Activated CD4-positive, alpha-beta memory T cell treated with anti-CD3 and anti-CD28 coated beads for 36 hours (primary cell): ENCODE results near the gene DDR1. TPM values are rescaled to one million over a fixed set of nuclear protein-coding genes. Genes with fewer than 3 reads are reported as not detected.
"Not testable (repeated sequence)": the region's sequence is repeated elsewhere in the genome, so short reads cannot be mapped to it uniquely, and the experiment has no call there.

Source experiments
- CTCF ChIA-PET: fragments of 350-600 bp; sonication (Branson Sonifier 250); formaldehyde crosslinking; loops from one replicate; lab custom pipeline; 2021; ENCODE audit warnings: antibody characterized with exemption, inconsistent platforms; lab: Charles Lee
- POLR2A ChIA-PET: fragments of 350-600 bp; sonication (Branson Sonifier 250); formaldehyde crosslinking; loops from one replicate; lab custom pipeline; 2021; ENCODE audit warnings: antibody characterized with exemption; lab: Charles Lee
- DNase-seq: peaks from one replicate; pipeline ENCODE4 v3.0.0-alpha.2; 2020
- H3K27ac Mint-ChIP-seq: one replicate; pipeline ENCODE4 v1.8.0; 2021; ENCODE audit warnings: mixed read lengths
- H3K27me3 Mint-ChIP-seq: one replicate; pipeline ENCODE4 v1.8.0; 2021; ENCODE audit warnings: mixed read lengths
- H3K36me3 Mint-ChIP-seq: one replicate; pipeline ENCODE4 v1.8.0; 2021; ENCODE audit warnings: mixed read lengths
- H3K4me1 Mint-ChIP-seq: one replicate; pipeline ENCODE4 v1.8.0; 2021; ENCODE audit warnings: low read depth, mixed read lengths
- H3K4me3 Mint-ChIP-seq: one replicate; pipeline ENCODE4 v1.8.0; 2021; ENCODE audit warnings: mild to moderate bottlenecking, mixed read lengths
- H3K9me3 Mint-ChIP-seq: one replicate; pipeline ENCODE4 v1.8.0; 2021; ENCODE audit warnings: mixed read lengths
- intact Hi-C: fragments of 100-400 bp; cut with micrococcal nuclease; formaldehyde crosslinking; loops from one replicate; pipeline ENCODE4 v1.15.1; 2023
- total RNA-seq, 2 experiments: library from RNA; stranded (reverse); gene quantifications; one replicate each; pipeline ENCODE4 v1.2.3, GENCODE V29; 2021

Gene DDR1
- total RNA-seq, 2 experiments from 2014 or later: 8.1 to 8.7 TPM

DNA sequence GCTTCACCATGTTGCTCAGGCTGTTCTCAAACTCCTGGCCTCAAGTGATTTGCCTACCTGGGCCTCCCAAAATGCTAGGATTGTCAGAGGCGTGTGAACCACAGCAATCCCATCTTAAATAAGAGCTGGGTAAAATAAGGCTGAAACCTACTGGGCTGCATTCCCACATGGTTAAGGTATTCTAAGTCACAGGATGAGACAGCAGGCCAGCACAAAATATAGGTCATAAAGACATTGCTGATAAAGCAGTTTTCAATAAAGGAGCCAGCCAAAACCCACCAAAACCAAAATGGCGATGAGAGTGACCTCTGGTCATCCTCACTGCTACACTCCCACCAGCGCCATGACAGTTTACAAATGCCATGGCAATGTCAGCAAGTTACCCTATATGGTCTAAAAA is 10.5 kb upstream of the DDR1 start:
- H3K27me3 Mint-ChIP-seq, H3K27ac Mint-ChIP-seq, H3K4me3 Mint-ChIP-seq, DNase-seq, intact Hi-C loops, CTCF ChIA-PET: not testable (repeated sequence)
- POLR2A ChIA-PET: interaction anchor here (1.7 kb wide), 1 partner anchor 54 kb away, joined by 3 read pairs; no protein-coding TSS in a partner anchor
- Mint-ChIP-seq H3K4me1 (peaks cover 35% of the 10 kb centered on the region), H3K36me3 (peaks cover 16% of the 10 kb centered on the region), H3K9me3 (peaks cover 21% of the 10 kb centered on the region)

DNA sequence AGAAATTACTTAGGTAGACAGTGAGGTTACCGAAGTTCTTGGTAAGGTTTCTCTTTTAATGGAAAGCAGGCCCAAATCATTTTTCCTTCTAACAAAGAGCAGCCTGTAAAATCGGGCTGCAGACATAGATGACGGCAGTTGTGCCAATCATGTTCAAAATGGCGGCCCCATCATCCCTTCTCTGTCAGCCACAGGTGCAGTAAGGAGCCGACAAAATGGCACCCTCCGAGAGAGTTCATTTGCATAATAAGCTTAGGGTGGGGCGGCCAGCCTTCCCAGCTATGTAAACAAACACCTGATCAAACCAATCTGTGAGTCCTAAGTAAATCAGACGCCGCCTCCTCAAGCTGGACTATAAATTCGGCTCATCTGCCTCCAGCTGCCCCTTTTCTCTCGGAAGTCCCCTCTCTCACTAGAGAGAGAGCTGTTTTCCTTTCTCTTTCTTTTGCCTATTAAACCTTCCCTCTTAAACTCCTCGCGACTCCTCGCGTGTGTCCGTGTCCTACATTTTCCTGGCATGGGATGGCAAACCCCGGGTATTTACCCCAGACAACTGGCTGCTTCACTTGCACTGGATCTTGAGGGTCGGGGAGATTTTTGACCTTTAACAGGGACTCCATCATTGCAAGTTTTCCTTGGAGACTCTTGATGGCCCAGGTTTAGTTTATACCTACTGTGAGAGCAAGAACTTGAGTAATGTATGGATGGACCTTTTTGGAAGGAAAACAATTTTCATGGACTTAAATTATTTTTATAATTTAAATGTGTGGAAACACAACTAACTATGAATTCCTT is 8.9 kb upstream of the DDR1 start:
- Mint-ChIP-seq H3K4me1 (peaks cover 35% of the 10 kb centered on the region), H3K4me3 (no peak overlapping the region), H3K27ac (no peak overlapping the region), H3K9me3 (peaks cover 10% of the 10 kb centered on the region), H3K27me3 (no peaks in the 10 kb centered on the region), H3K36me3 (peaks cover 7% of the 10 kb centered on the region)
- intact Hi-C loops: loop anchor here (2.0 kb wide), 2 partner anchors 139 to 197 kb away; no protein-coding TSS in a partner anchor
- ChIA-PET CTCF (interaction anchor here (0.6 to 6.1 kb wide), 4 partner anchors 47 to 261 kb away, joined by 3 to 37 read pairs (median 4); no protein-coding TSS in a partner anchor), POLR2A (no interaction called here)
- no peak for DNase-seq

DNA sequence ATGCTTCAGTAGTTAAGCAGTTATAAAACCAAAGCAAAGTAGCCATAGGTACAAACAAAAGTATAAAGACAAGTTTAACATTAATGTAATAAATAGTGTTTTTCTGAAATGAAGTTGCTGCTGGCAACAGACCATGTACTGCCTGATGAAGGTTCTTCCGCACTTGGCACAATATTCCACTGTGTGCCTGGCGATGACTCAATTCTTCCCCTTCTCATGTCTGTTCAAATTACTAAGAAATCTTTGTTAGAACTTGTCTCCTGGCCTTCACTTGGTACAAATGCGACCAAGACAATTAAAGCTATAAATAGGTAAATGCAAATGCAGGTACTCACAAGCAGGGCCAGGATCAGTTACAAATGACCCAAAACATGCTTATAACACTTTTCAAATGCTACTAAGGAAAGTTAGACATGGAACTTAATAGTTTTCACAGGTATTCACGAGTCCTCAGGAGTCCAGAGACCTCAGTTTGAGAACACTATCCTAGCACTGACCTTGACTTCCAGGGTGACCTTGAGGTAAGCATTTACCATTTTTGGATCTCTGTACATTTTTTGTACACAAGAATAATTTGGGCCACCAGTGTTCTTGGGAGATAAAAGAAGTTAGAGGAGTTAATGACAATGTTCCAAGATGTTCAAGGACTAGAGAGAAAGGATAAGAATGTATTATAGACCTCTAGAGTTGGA is 8.1 kb upstream of the DDR1 start:
- no peak for DNase-seq
- peaks cover 10% of the 10 kb centered on the region for H3K9me3 Mint-ChIP-seq
- peaks cover 28% of the 10 kb centered on the region for H3K4me1 Mint-ChIP-seq
- H3K27me3 Mint-ChIP-seq: no peaks in the 10 kb centered on the region
- peaks cover 7% of the 10 kb centered on the region for H3K36me3 Mint-ChIP-seq
- H3K4me3 Mint-ChIP-seq: no peak overlapping the region
- ChIA-PET CTCF (interaction anchor here (0.6 to 6.1 kb wide), 12 partner anchors 8 to 261 kb away, joined by 3 to 37 read pairs (median 6); no protein-coding TSS in a partner anchor), POLR2A (interaction anchor here (1.5 kb wide), 1 partner anchor 48 kb away, joined by 3 read pairs; no protein-coding TSS in a partner anchor)
- H3K27ac Mint-ChIP-seq: no peak overlapping the region
- intact Hi-C loops: loop anchor here (2.0 kb wide), 2 partner anchors 139 to 197 kb away; no protein-coding TSS in a partner anchor

DNA sequence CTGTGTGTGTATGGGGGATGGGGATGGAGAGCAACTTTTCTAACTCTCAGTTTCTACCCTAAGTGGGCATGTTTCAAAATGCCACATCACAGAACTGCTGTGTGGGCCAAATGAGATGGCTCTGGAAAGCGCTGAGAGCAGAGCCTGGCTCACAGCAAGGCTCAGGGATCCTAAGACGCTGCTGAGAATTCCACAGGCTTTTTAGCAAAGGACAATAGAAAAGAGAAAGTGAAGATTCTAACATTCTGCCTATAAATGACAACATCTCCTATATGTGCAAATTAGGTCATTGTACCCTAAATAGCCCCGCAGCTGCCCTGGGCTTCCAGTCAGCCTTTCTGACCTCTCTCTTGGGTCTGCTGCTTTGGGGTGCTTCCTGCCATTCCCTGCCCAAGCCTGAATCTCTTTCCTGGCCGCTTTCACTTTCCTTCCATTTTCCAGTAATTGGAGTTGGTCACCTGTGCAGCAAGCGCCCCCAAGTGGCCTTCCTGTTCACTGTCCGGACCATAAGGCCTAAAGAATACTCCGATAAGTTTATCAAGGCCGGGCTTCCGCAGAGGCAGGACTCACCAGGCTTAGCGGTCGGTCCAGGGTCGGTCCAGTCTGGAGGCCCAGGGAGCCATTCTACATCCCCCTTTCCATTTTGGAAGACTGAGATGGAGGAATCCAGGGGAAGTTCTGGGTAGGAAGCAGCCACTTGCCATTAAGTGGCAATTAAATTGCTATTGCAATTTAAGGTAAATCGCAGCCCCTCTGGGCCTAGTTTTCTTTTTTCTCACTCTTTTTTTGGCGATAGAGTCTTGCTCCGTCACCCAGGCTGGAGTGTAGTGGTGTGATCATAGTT is 6.7 kb upstream of the DDR1 start:
- DNase-seq: peak; percentile 83
- CTCF ChIA-PET: interaction anchor here (0.7 to 6.1 kb wide), 17 partner anchors 9 to 303 kb away, joined by 3 to 37 read pairs (median 4); no protein-coding TSS in a partner anchor
- Mint-ChIP-seq H3K27ac (peak overlapping the region; percentile 78), H3K27me3 (no peaks in the 10 kb centered on the region), H3K9me3 (no peaks in the 10 kb centered on the region), H3K4me1 (peaks cover 20% of the 10 kb centered on the region), H3K4me3 (peak overlapping the region; percentile 62), H3K36me3 (no peaks in the 10 kb centered on the region)
- intact Hi-C loops: loop anchor here (1.0 to 2.0 kb wide), 4 partner anchors 49 to 199 kb away; partner anchors contain the start of gene IER3
- POLR2A ChIA-PET: interaction anchor here (1.5 kb wide), 1 partner anchor 49 kb away, joined by 3 read pairs; no protein-coding TSS in a partner anchor

DNA sequence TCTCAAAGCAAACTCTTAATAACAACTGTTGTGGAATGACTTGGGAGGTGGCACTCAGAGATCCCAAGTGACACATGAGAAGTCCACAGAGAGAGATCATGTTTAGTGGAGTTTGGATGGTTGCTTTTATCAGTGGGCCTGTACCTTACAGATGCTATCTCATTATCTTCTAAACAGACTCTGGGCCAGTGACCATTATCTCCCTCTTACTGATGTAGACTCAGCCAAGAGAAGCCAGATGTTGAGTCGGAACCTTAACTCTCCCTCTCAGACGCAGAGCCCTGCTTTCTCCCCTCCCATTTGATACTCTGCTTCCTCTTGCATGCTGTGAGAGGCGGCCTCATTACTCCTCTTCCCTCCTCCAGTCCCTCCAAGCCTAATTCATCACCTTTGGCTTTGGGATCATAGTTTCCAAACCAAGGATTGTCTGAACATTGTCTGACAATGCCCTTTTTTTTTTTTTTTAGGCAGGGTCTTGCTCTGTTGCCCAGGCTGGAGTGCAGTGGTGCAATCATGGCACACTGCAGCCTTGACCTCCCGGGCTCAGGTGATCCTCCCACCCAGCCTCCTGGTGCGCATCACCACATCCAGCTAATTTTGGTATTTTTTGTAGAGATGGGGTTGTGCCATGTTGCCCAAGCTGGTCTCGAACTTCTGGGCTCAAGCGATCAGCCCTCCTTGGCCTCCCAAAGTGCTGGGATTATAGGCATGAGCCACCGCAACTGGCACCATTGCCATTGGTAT is 4.5 kb upstream of the DDR1 start:
- Mint-ChIP-seq H3K27ac (peak overlapping the region; percentile 30), H3K36me3 (no peaks in the 10 kb centered on the region), H3K27me3 (no peaks in the 10 kb centered on the region), H3K9me3 (no peaks in the 10 kb centered on the region), H3K4me1 (peaks cover 30% of the 10 kb centered on the region), H3K4me3 (no peak overlapping the region)
- CTCF ChIA-PET: interaction anchor here (0.8 to 6.1 kb wide), 8 partner anchors 34 to 208 kb away, joined by 3 to 37 read pairs (median 5); partner anchors contain the start of gene VARS2
- DNase-seq: no peak
- POLR2A ChIA-PET: interaction anchor here (0.8 kb wide), 1 partner anchor 34 kb away, joined by 3 read pairs; the partner anchor contains the start of gene VARS2
- intact Hi-C loops: no loop called here

DNA sequence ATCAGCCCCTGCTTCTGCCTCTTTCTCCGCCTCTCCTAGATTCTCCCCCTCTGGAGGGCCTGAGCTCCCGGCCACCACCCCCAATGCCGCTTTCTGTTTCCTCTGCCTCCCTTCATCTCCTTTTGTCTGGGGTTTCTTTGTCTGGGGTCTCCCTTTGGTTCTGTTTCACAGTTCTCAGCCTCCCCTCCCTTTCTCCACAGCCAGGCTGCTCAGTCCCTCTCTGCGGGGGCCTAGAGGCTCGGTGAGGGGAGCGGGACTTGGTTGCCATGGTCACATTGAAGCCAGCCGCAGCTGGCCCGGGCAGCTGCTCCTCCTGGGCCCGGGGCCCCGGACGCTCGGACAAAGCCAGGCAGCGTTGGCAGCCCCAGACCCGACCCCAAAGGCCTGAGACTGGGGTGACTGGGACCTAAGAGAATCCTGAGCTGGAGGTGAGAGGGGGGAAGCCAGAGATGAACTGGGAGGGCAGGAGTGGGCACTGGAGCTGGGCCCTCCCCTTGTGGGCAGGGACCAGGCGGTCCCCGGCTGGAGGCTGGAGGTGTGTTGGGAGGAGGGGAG is 3.5 kb upstream of the DDR1 start:
- no peak overlapping the region for H3K27ac Mint-ChIP-seq
- no peaks in the 10 kb centered on the region for H3K9me3 Mint-ChIP-seq
- intact Hi-C loops: no loop called here
- no peaks in the 10 kb centered on the region for H3K36me3 Mint-ChIP-seq
- ChIA-PET POLR2A (interaction anchor here (0.8 kb wide), 1 partner anchor 33 kb away, joined by 3 read pairs; the partner anchor contains the start of gene VARS2), CTCF (interaction anchor here (0.8 to 6.1 kb wide), 7 partner anchors 52 to 207 kb away, joined by 3 to 37 read pairs (median 4); no protein-coding TSS in a partner anchor)
- no peaks in the 10 kb centered on the region for H3K27me3 Mint-ChIP-seq
- peaks cover 38% of the 10 kb centered on the region for H3K4me1 Mint-ChIP-seq
- no peak overlapping the region for H3K4me3 Mint-ChIP-seq
- no peak for DNase-seq

DNA sequence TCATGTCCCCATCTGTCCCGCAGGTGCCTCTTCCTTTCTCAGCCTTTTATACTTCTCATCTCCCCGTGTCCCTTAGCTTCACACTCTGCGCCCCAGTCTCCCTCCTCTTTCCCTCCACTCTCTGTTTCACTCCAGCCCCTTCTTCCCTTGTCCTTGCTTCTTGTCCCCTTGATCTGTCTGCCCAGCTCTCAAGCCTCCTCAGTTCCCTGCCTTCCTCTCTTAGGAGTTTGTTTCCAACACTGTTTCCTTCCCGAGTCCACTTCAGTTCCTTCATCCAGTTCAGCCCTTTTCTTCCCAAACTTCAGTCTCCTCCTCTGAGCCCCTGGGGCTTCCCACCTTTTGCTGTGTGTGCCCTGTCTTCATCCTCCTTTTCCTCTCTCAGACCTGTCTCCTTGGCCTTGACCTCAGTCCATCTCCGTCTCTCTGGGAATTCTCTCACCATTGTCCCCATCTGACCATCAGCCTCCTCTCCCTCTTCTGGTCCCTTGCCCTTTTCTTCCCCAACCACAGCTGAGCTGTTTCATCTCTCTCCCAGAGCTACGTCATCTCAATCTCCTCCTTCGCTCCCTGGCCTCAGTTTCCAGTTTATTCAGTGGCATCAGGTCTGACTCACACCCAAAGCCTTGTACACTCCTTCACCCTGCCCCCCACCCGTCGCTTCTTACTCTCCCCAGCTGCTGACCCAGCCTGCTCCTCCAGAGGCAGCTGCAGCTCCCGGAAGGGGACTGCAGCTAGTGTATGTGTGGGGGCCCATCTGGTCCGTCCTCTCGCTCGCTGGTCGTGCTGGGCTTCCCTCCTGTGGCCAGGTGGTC is 2.7 kb upstream of the DDR1 start:
- ChIA-PET CTCF (interaction anchor here (0.9 to 6.1 kb wide), 6 partner anchors 53 to 206 kb away, joined by 3 to 37 read pairs (median 4); no protein-coding TSS in a partner anchor), POLR2A (interaction anchor here (0.6 kb wide), 1 partner anchor 404 kb away, joined by 4 read pairs; no protein-coding TSS in a partner anchor)
- no peak for DNase-seq
- intact Hi-C loops: no loop called here
- Mint-ChIP-seq H3K4me3 (no peak overlapping the region), H3K27me3 (no peaks in the 10 kb centered on the region), H3K4me1 (peaks cover 39% of the 10 kb centered on the region), H3K9me3 (no peaks in the 10 kb centered on the region), H3K36me3 (no peaks in the 10 kb centered on the region), H3K27ac (no peak overlapping the region)

DNA sequence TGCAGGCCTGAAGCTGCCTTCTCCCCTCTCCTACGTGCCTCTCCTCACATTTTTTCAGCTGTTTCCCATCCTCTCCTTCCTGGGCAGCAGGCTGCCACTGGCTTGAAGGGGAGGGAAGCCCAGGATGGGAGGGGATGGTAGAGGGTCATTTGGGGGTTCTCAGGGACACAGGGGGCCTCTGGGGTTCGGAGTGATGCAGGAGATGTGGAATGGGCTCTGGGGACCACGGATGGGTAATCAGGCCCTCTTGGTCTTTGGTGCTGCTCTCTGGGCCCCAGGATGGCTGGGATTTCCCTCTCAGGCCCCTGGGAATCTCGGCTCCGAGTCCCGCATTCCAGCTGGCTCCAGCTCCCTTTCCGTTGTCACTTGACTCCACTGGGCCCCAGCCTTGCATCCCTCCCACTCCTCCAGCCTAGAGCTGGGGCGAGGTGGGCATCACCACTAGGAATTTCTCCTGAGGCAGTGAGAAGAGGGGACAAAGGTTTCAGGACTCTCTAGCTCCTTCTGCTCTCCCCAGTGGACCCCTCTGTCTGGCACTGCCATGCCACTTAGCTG is 2.0 kb upstream of the DDR1 start:
- POLR2A ChIA-PET: interaction anchor here (0.6 to 0.8 kb wide), 2 partner anchors 146 to 403 kb away, joined by 4 to 6 read pairs; no protein-coding TSS in a partner anchor
- intact Hi-C loops: no loop called here
- H3K4me1 Mint-ChIP-seq: peaks cover 34% of the 10 kb centered on the region
- H3K36me3 Mint-ChIP-seq: no peaks in the 10 kb centered on the region
- DNase-seq: no peak
- CTCF ChIA-PET: interaction anchor here (0.9 to 1.2 kb wide), 3 partner anchors 54 to 197 kb away, joined by 3 to 5 read pairs (median 4); no protein-coding TSS in a partner anchor
- H3K27me3 Mint-ChIP-seq: no peaks in the 10 kb centered on the region
- H3K9me3 Mint-ChIP-seq: no peaks in the 10 kb centered on the region
- H3K27ac Mint-ChIP-seq: no peak overlapping the region
- H3K4me3 Mint-ChIP-seq: no peak overlapping the region
